A549 (cell line): ENCODE measurements around the gene NRN1L.

Experiments used
- ESRRA ChIP-seq: fragments of 150-350 bp; IDR thresholded peaks from 2 replicates; pipeline ENCODE4 v1.6.1; 2014; ENCODE audit warnings: mild to moderate bottlenecking, low read length, borderline replicate concordance
- HOXA7 ChIP-seq: fragments of 250-450 bp; sonication (Bioruptor Pico); IDR thresholded peaks from 2 replicates; pipeline ENCODE4 v1.5.0; 2020; ENCODE audit warnings: mild to moderate bottlenecking, moderate library complexity
- MAZ ChIP-seq: fragments of 150-350 bp; IDR thresholded peaks from 2 replicates; pipeline ENCODE4 v1.6.1; 2014; ENCODE audit warnings: antibody characterized with exemption, low read depth, low read length, borderline replicate concordance
- POLR2A ChIP-seq: IDR thresholded peaks from 2 replicates; pipeline ENCODE4 v1.6.1; 2012; ENCODE audit warnings: mild to moderate bottlenecking, low read length
- TF ChIP-seq, protein P1 (sequence below): fragments of >200 bp; sonication (Bioruptor Twin); formaldehyde crosslinking; IDR thresholded peaks from 3 replicates; pipeline ENCODE4 v1.5.1; 2016
- TF ChIP-seq, protein P2 (sequence below): IDR thresholded peaks from 2 replicates; pipeline ENCODE4 v1.6.1; 2012

GRCh38 chr16:67868290-67868689 is 16.4 kb upstream of the NRN1L start:
- TF ChIP-seq MAZ (no peak), POLR2A (no peak), HOXA7 (no peak), ESRRA (no peak)
- TF ChIP-seq, protein P1, sequence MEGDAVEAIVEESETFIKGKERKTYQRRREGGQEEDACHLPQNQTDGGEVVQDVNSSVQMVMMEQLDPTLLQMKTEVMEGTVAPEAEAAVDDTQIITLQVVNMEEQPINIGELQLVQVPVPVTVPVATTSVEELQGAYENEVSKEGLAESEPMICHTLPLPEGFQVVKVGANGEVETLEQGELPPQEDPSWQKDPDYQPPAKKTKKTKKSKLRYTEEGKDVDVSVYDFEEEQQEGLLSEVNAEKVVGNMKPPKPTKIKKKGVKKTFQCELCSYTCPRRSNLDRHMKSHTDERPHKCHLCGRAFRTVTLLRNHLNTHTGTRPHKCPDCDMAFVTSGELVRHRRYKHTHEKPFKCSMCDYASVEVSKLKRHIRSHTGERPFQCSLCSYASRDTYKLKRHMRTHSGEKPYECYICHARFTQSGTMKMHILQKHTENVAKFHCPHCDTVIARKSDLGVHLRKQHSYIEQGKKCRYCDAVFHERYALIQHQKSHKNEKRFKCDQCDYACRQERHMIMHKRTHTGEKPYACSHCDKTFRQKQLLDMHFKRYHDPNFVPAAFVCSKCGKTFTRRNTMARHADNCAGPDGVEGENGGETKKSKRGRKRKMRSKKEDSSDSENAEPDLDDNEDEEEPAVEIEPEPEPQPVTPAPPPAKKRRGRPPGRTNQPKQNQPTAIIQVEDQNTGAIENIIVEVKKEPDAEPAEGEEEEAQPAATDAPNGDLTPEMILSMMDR = no peak
- TF ChIP-seq, protein P2, sequence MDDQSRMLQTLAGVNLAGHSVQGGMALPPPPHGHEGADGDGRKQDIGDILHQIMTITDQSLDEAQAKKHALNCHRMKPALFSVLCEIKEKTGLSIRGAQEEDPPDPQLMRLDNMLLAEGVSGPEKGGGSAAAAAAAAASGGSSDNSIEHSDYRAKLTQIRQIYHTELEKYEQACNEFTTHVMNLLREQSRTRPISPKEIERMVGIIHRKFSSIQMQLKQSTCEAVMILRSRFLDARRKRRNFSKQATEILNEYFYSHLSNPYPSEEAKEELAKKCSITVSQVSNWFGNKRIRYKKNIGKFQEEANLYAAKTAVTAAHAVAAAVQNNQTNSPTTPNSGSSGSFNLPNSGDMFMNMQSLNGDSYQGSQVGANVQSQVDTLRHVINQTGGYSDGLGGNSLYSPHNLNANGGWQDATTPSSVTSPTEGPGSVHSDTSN = no peak
